Kidney (tissue), 14 donors: Measurements from ENCODE around the gene MYF5. TPM values are rescaled to one million over a fixed set of nuclear protein-coding genes. Genes with fewer than 3 reads are reported as not detected.

ENCODE experiments used
- DNase-seq, 5 donors: peaks; one replicate each; pipeline ENCODE4 v3.0.0-alpha.2; 2013 to 2020
- FAIRE-seq: peaks from 2 replicates; lab custom pipeline; 2012; peaks lifted over from hg19 to GRCh38; lab: Jason Lieb, UNC
- H3K27ac ChIP-seq, 2 donors: one replicate each; pipeline ENCODE4 v1.7.0; 2013; ENCODE audit warnings: low read depth in 2 of 2, low read length in 2 of 2, inconsistent platforms in 1 of 2
- H3K27me3 ChIP-seq: one replicate; pipeline ENCODE4 v1.7.1; 2013; ENCODE audit warnings: low read length, inconsistent platforms; ENCODE audit not compliant: control insufficient read depth, insufficient read depth
- H3K36me3 ChIP-seq, 3 donors: one replicate each; pipeline versions ENCODE4 v1.7.0 to v1.7.1; 2013; ENCODE audit warnings: low read length in 3 of 3, control low read depth in 1 of 3, inconsistent platforms in 1 of 3; ENCODE audit not compliant: insufficient read depth in 3 of 3, control insufficient read depth in 2 of 3
- H3K4me1 ChIP-seq, 3 donors: one replicate each; pipeline versions ENCODE4 v1.7.0 to v1.7.1; 2013; ENCODE audit warnings: low read length in 3 of 3, inconsistent platforms in 1 of 3, low read depth in 1 of 3; ENCODE audit not compliant: control insufficient read depth in 2 of 3, insufficient read depth in 2 of 3
- H3K4me3 ChIP-seq, 3 donors: one replicate each; pipeline versions ENCODE4 v1.7.0 to v1.8.1; 2013; ENCODE audit warnings: low read length in 3 of 3, control low read depth in 1 of 3, inconsistent platforms in 1 of 3
- H3K9ac ChIP-seq, 3 donors: one replicate each; pipeline versions ENCODE4 v1.7.0 to v1.7.1; 2013; ENCODE audit warnings: low read length in 3 of 3, control low read depth in 1 of 3, inconsistent platforms in 1 of 3
- H3K9me3 ChIP-seq, 3 donors: one replicate each; pipeline versions ENCODE4 v1.7.0 to v1.7.1; 2013; ENCODE audit warnings: low read length in 3 of 3, control low read depth in 1 of 3, inconsistent platforms in 1 of 3; ENCODE audit not compliant: control insufficient read depth in 2 of 3, insufficient read depth in 1 of 3
- intact Hi-C: fragments of 100-400 bp; cut with DNase I; formaldehyde crosslinking; loops from one replicate; pipeline ENCODE4 v1.11.1; 2022
- polyA plus RNA-seq: library from polyadenylated mRNA; stranded (reverse); fragments of 350-450 nt; fragmentation: Illumina TruSeq; extraction: RNeasy Lipid Tissue Mini Kit (QIAGEN cat#74804); gene quantifications from one replicate; pipeline ENCODE4 v1.2.3, GENCODE V29; 2014; ENCODE audit warnings: low read depth, low replicate concordance; ENCODE audit not compliant: insufficient read depth
- total RNA-seq: library from RNA; stranded (reverse); fragmentation: NEBNext Ultra II Directional; extraction: Animal tissue kit (Norgen Biotek cat#: 25700); gene quantifications from one replicate; pipeline ENCODE4 v1.2.1, GENCODE V29; 2021
- TF ChIP-seq, protein P1 (sequence below): IDR thresholded peaks from 3 replicates; pipeline ENCODE4 v1.5.1; 2012; ENCODE audit warnings: mild to moderate bottlenecking, moderate library complexity, borderline replicate concordance; ENCODE audit not compliant: insufficient read depth; ENCODE audit errors: extremely low read depth
- donor health status: control.
- donor health status: control.
- donor health status: control.
- donor health status: control.
- donor health status: control.
- donor health status: DM: yes; HTN: yes; CAD: no.
- donor health status: Normal renal cell carcinoma (clear cell type).

The MYF5 gene
- total and polyA plus RNA-seq, 2 donors from 2014 or later, result not detected

GRCh38 chr12:80698847-80699542 is 17.7 kb upstream of the MYF5 start:
- Histone ChIP-seq H3K9ac (no peak overlapping the region), H3K27me3 (no peaks in the 10 kb centered on the region), H3K4me3 (no peak overlapping the region), H3K4me1 (no peaks in the 10 kb centered on the region), H3K9me3 (no peaks in the 10 kb centered on the region), H3K36me3 (no peaks in the 10 kb centered on the region), H3K27ac (no peak overlapping the region)
- intact Hi-C loops, result no loop called here
- DNase-seq (no peak), FAIRE-seq (no peak)
- TF ChIP-seq, protein P1, sequence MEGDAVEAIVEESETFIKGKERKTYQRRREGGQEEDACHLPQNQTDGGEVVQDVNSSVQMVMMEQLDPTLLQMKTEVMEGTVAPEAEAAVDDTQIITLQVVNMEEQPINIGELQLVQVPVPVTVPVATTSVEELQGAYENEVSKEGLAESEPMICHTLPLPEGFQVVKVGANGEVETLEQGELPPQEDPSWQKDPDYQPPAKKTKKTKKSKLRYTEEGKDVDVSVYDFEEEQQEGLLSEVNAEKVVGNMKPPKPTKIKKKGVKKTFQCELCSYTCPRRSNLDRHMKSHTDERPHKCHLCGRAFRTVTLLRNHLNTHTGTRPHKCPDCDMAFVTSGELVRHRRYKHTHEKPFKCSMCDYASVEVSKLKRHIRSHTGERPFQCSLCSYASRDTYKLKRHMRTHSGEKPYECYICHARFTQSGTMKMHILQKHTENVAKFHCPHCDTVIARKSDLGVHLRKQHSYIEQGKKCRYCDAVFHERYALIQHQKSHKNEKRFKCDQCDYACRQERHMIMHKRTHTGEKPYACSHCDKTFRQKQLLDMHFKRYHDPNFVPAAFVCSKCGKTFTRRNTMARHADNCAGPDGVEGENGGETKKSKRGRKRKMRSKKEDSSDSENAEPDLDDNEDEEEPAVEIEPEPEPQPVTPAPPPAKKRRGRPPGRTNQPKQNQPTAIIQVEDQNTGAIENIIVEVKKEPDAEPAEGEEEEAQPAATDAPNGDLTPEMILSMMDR, result no peak

DNA sequence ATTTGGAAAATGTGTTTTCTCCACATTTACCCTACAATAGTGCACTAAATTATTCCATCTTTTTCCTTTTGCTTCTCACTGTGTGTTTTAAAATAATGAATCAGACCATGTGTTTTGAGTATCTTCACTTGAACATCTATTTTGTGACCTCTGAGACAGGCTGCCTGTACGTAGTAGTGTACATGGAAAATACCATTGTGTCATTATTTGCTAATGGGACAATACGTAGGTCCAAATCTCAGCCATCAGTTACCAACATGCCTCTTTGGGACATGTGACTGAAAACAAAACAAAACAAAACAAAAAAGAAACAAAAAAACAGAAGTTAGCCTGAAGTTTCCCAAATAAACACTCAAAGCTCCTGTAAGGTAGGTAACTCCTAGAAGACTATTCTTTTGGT is 16.4 kb upstream of the MYF5 start:
- TF ChIP-seq, protein P1, result no peak
- Histone ChIP-seq H3K4me1 (no peaks in the 10 kb centered on the region), H3K36me3 (no peaks in the 10 kb centered on the region), H3K27ac (no peak overlapping the region), H3K27me3 (no peaks in the 10 kb centered on the region), H3K9ac (no peak overlapping the region), H3K9me3 (no peaks in the 10 kb centered on the region), H3K4me3 (no peak overlapping the region)
- FAIRE-seq (no peak), DNase-seq (no peak)
- intact Hi-C loops, result no loop called here

- no peak overlapping the region for H3K9ac ChIP-seq
- no peak overlapping the region for H3K4me3 ChIP-seq
- no peaks in the 10 kb centered on the region for H3K36me3 ChIP-seq
- DNase-seq (no peak), FAIRE-seq (no peak)
- TF ChIP-seq, protein P1, result no peak
- H3K4me1 ChIP-seq, result no peaks in the 10 kb centered on the region
- intact Hi-C loops, result no loop called here
- H3K27ac ChIP-seq, result no peak overlapping the region
- peaks cover 2% of the 10 kb centered on the region for H3K27me3 ChIP-seq
- no peaks in the 10 kb centered on the region for H3K9me3 ChIP-seq
Measured at GRCh38 chr12:80701388-80701787, 15.3 kb upstream of the MYF5 start.
